ENCODE measurements around the gene UGT1A7.

DNA sequence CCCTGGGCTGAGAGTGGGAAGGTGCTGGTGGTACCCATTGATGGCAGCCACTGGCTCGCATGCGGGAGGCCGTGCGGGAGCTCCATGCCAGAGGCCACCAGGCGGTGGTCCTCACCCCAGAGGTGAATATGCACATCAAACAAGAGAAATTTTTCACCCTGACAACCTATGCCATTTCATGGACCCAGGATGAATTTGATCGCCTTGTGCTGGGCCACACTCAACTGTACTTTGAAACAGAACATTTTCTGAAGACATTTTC lies 65.5 kb downstream of the UGT1A7 start:
- TF ChIP-seq, protein P1, sequence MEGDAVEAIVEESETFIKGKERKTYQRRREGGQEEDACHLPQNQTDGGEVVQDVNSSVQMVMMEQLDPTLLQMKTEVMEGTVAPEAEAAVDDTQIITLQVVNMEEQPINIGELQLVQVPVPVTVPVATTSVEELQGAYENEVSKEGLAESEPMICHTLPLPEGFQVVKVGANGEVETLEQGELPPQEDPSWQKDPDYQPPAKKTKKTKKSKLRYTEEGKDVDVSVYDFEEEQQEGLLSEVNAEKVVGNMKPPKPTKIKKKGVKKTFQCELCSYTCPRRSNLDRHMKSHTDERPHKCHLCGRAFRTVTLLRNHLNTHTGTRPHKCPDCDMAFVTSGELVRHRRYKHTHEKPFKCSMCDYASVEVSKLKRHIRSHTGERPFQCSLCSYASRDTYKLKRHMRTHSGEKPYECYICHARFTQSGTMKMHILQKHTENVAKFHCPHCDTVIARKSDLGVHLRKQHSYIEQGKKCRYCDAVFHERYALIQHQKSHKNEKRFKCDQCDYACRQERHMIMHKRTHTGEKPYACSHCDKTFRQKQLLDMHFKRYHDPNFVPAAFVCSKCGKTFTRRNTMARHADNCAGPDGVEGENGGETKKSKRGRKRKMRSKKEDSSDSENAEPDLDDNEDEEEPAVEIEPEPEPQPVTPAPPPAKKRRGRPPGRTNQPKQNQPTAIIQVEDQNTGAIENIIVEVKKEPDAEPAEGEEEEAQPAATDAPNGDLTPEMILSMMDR (IDR thresholded peaks at IDR 0.05), result no peak
- no peak for TF ChIP-seq POLR2A (IDR thresholded peaks at IDR 0.05)
